NCI-H1930 (cell line): Measurements from ENCODE around the gene DYNLT5.
"Not testable (repeated sequence)": the region's sequence is repeated elsewhere in the genome, so short reads cannot be mapped to it uniquely, and the experiment has no call there.

Experiments
- DNase-seq, 2 experiments: peaks; one replicate each; lab custom pipeline; 2025; lab: John Stamatoyannopoulos, UW

Gene DYNLT5

GRCh38 chr1:66788231-66788939 lies 36.1 kb downstream of the DYNLT5 start:
- no peak for DNase-seq

DNA sequence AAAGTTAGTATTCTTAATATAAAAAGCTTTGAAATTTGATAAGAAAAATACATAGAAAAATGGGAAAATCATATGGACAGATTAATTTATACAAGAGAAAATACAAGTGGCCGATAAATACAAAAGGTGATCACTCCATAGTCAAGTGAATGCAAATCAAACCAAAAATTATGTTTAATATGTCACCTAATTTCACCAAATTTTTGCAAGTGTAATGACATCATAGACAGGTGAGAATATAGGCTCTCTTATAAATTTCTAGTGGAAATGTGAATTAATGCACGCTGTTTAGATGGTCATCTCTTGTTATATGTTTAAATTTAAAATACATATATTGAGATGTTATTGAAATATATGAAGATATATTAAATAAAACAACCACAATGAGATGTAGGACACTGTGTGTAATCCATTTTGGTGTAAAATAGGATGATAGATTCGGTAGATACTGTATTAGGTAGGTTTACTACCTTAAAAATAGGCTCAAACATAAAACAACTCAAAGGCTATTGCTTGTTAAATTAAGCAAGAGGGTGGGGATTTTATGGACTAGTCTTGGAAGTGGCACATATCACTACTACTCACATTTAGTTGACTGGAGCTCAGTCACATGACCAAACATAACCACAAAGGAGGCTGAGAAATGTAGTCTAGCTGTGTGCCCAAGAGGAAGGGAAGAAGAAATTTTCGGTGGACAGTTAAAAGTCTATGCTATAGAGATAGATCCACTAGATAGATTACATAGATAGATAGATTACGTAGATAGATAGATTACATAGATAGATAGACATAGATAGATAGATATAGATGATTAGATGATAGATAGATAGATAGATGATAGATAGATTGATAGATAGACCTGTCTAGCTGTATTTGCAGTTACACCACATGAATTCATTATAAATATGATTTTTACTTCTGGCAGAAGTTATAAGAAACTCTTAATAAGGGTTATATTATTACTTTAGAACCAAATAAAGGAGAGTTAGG lies 39.7 kb downstream of the DYNLT5 start:
- DNase-seq = no peak

- DNase-seq = not testable (repeated sequence)
Observed at GRCh38 chr1:66795839-66796238, 43.6 kb downstream of the DYNLT5 start.

DNA sequence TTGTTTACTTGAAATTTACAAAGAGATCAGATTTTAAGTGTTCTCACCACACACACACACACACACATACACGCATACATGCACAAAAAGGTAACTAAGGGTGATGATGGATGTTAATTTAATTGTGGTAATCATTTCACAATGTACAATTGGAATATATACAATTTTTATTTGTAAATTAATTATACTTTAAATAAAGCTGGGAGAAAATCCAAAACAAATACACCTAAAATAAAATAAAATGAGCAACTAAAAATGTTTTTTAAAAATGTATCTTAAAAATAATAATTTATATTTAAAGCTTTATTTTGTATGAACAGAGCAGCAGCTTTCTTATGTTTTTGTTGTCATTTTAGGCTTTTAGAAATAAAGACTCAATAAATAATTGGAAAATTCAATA lies 57.0 kb downstream of the DYNLT5 start:
- no peak for DNase-seq

DNA sequence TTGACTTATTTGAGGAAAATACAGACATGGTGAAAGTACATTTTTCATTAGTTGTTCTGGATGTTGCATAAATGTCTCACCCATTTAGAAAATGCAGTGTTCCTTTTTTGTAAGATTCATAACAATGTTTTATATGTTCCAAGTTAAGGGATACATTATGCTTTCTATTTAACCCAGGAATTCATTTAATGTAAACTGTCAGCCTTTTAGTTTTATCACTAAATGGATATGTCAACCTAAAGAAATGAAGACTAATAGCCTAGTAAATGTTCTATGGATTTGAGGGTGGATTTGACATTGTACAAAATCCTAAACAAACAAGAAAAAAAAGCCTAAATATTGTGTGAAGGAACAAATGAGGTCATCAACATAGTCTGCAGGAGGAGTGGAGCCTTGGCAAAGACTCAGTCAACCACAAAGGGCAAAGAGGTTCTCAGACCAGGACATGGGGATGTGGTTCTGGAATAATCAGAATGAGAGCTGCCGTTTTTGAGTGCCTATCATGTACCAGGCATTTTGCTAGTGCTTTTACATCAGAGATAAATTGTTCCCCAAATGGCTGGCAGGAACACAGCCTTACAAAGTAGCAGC lies 57.6 kb downstream of the DYNLT5 start:
- no peak for DNase-seq

DNA sequence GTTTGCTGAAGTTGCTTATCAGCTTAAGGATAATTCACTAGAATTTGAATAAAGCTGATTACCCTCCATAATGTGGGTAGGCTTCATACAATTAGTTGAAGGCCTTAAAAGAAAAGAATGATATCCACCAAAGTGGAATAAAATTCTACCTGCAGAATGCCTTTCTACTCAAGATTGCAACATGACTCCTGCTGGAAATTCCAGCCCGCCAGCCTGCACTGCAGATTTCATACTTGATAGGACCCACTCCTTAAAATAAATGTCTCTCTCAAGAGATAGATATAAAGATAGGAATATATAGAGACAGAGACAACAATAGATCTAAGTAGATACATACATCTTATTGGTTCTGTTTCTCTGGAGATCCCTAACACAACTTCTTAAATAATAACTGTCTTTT lies 72.5 kb downstream of the DYNLT5 start:
- DNase-seq = no peak
